OCI-LY3 (cell line): ENCODE results near the gene TMEM17.

Source experiments
- H2AFZ ChIP-seq: fragments of 200-600, 300-600 bp; shearing (Covaris generic); 2 replicates; pipeline ENCODE4 v1.6.0; 2014; ENCODE audit warnings: antibody characterized with exemption, low read depth, low read length
- H3K27ac ChIP-seq: fragments of 200-600, 300-600 bp; sonication (generic); 2 replicates; pipeline ENCODE4 v1.5.1; 2014; ENCODE audit warnings: mild to moderate bottlenecking, low read length, moderate library complexity, mixed read lengths
- H3K27me3 ChIP-seq: fragments of 200-600, 300-600 bp; sonication (generic); 2 replicates; pipeline ENCODE4 v1.6.1; 2014; ENCODE audit warnings: low read depth, low read length, mixed read lengths
- H3K36me3 ChIP-seq: fragments of 200-600, 300-600 bp; sonication (generic); replicated peaks from 2 replicates; pipeline ENCODE3; 2014; ENCODE audit warnings: low read depth, low read length, mixed read lengths
- H3K4me1 ChIP-seq: fragments of 300-600, 200-600 bp; sonication (generic); 2 replicates; pipeline ENCODE4 v1.6.1; 2014; ENCODE audit warnings: low read length, mixed read lengths
- H3K4me2 ChIP-seq: fragments of 200-600, 300-600 bp; sonication (generic); 2 replicates; pipeline ENCODE4 v1.6.1; 2014; ENCODE audit warnings: low read length, mixed read lengths
- H3K4me3 ChIP-seq: fragments of 300-600, 200-600 bp; sonication (generic); 2 replicates; pipeline ENCODE4 v1.5.1; 2014; ENCODE audit warnings: antibody characterized with exemption, mild to moderate bottlenecking, low read length, moderate library complexity
- H3K79me2 ChIP-seq: fragments of 300-600, 200-600 bp; shearing (Covaris generic); 2 replicates; pipeline ENCODE4 v1.6.1; 2014; ENCODE audit warnings: mild to moderate bottlenecking, low read length, mixed read lengths
- H3K9ac ChIP-seq: fragments of 300-600, 200-600 bp; shearing (Covaris generic); 2 replicates; pipeline ENCODE4 v1.6.0; 2014; ENCODE audit warnings: mild to moderate bottlenecking, low read length, moderate library complexity
- H3K9me3 ChIP-seq: fragments of 200-600, 300-600 bp; shearing (Covaris generic); 2 replicates; pipeline ENCODE4 v1.6.1; 2014; ENCODE audit warnings: low read length, mixed read lengths; ENCODE audit not compliant: insufficient read depth
- H4K20me1 ChIP-seq: fragments of 200-600, 300-600 bp; sonication (generic); 2 replicates; pipeline ENCODE4 v1.6.1; 2016; ENCODE audit warnings: low read length, mixed read lengths; ENCODE audit not compliant: insufficient read depth
- CTCF ChIP-seq: fragments of 200-600, 300-600 bp; sonication (generic); IDR thresholded peaks from 2 replicates; pipeline ENCODE4 v1.5.1; 2014; ENCODE audit warnings: antibody characterized with exemption, low read length, low read depth
- EZH2phosphoT487 ChIP-seq: fragments of 200-600 bp; shearing (Covaris generic); IDR thresholded peaks from 2 replicates; pipeline ENCODE4 v1.6.1; 2018; ENCODE audit warnings: antibody characterized with exemption, mixed run types, low read depth

The TMEM17 gene

GRCh38 chr2:62465039-62465740 is 40.8 kb downstream of the TMEM17 start:
- Histone ChIP-seq H3K9me3 (no peaks in the 10 kb centered on the region), H3K4me1 (peaks cover 10% of the 10 kb centered on the region; the same call in 1 of the 2 replicates), H3K9ac (no peak overlapping the region), H3K4me3 (no peak overlapping the region), H3K79me2 (no peaks in the 10 kb centered on the region), H3K27me3 (no peaks in the 10 kb centered on the region), H3K36me3 (no peaks in the 10 kb centered on the region), H2AFZ (no peak overlapping the region), H3K27ac (no peak overlapping the region), H3K4me2 (no peak overlapping the region), H4K20me1 (no peaks in the 10 kb centered on the region)
- TF ChIP-seq EZH2phosphoT487 = no peak
- no peak for TF ChIP-seq CTCF

- Histone ChIP-seq H3K36me3 (no peaks in the 10 kb centered on the region), H2AFZ (no peak overlapping the region), H3K9ac (no peak overlapping the region), H3K4me3 (no peak overlapping the region), H3K4me2 (no peak overlapping the region), H3K27me3 (no peaks in the 10 kb centered on the region), H3K79me2 (no peaks in the 10 kb centered on the region), H3K27ac (no peak overlapping the region), H3K9me3 (no peaks in the 10 kb centered on the region), H4K20me1 (no peaks in the 10 kb centered on the region), H3K4me1 (peaks cover 10% of the 10 kb centered on the region; the same call in 1 of the 2 replicates)
- TF ChIP-seq CTCF = no peak
- no peak for TF ChIP-seq EZH2phosphoT487
Measured at GRCh38 chr2:62464221-62465007, 41.6 kb downstream of the TMEM17 start.

GRCh38 chr2:62462211-62462610 is 43.8 kb downstream of the TMEM17 start:
- Histone ChIP-seq H3K4me1 (peaks cover 2% of the 10 kb centered on the region; the same call in 1 of the 2 replicates), H3K4me3 (no peak overlapping the region), H3K9ac (no peak overlapping the region), H2AFZ (no peak overlapping the region), H3K36me3 (no peaks in the 10 kb centered on the region), H4K20me1 (no peaks in the 10 kb centered on the region), H3K4me2 (no peak overlapping the region), H3K27me3 (no peaks in the 10 kb centered on the region), H3K27ac (no peak overlapping the region), H3K79me2 (no peaks in the 10 kb centered on the region), H3K9me3 (no peaks in the 10 kb centered on the region)
- no peak for TF ChIP-seq CTCF
- no peak for TF ChIP-seq EZH2phosphoT487

- H3K36me3 ChIP-seq = no peaks in the 10 kb centered on the region
- H3K27me3 ChIP-seq = no peaks in the 10 kb centered on the region
- H3K9me3 ChIP-seq = no peaks in the 10 kb centered on the region
- no peak overlapping the region for H3K27ac ChIP-seq
- no peaks in the 10 kb centered on the region for H3K79me2 ChIP-seq
- peaks cover 1% of the 10 kb centered on the region; the same call in 1 of the 2 replicates for H3K4me1 ChIP-seq
- H2AFZ ChIP-seq = no peak overlapping the region
- H3K9ac ChIP-seq = no peak overlapping the region
- no peak overlapping the region for H3K4me2 ChIP-seq
- no peaks in the 10 kb centered on the region for H4K20me1 ChIP-seq
- no peak overlapping the region for H3K4me3 ChIP-seq
- TF ChIP-seq EZH2phosphoT487 = no peak
- no peak for TF ChIP-seq CTCF
Measured at GRCh38 chr2:62461707-62462106, 44.3 kb downstream of the TMEM17 start.
